Measurements from ENCODE around the gene ADGRB3.
"Not testable (repeated sequence)": the region's sequence is repeated elsewhere in the genome, so short reads cannot be mapped to it uniquely, and the experiment has no call there.

ADGRB3 gene

GRCh38 chr6:69216127-69216526, 581.0 kb downstream of the ADGRB3 start:
- in situ Hi-C loops (cut with MboI; ENCODE audit: low sequenced_read_pairs): no loop called here

DNA sequence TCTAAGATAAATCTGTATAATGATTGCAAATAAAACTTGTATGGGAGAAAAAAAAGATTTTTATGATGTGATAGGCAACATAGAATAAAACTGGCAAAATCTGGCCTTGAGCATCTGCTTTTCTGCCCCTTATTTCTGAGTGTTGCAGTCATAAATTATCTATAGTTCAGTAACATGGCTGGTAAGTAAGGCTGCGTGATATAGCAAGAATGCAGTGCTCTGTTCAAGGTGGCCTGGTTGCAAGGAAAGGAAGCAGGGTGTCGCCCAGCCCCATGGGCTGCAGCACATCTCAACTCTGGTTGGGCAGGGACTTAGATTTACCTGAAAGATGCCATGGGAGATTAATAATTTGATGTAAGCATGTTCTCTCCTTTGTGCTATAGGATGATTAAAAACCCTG, 582.3 kb downstream of the ADGRB3 start:
- in situ Hi-C loops (cut with MboI; ENCODE audit: low sequenced_read_pairs): no loop called here

GRCh38 chr6:69220375-69220774, 585.3 kb downstream of the ADGRB3 start:
- in situ Hi-C loops (cut with MboI; ENCODE audit: low sequenced_read_pairs): no loop called here

DNA sequence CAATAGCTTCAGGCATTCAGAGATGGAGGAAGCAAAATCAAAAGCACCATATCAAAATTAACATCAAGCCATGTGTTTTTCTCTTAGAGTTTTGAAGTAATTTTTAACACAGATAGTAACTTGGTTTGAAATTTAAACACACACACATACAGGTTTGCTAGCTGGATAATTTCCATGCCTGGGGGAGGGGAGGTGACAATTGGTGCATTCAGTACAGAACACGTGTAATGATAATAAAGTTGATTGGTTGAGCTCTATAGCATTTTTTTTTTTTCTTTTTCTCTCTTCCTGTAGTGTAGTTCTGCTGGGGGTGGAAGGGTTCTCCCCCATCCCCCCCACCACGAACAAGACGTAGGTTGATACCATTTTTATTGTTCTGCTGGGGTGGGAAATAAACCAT, 596.9 kb downstream of the ADGRB3 start:
- in situ Hi-C loops (cut with MboI; ENCODE audit: low sequenced_read_pairs): no loop called here

DNA sequence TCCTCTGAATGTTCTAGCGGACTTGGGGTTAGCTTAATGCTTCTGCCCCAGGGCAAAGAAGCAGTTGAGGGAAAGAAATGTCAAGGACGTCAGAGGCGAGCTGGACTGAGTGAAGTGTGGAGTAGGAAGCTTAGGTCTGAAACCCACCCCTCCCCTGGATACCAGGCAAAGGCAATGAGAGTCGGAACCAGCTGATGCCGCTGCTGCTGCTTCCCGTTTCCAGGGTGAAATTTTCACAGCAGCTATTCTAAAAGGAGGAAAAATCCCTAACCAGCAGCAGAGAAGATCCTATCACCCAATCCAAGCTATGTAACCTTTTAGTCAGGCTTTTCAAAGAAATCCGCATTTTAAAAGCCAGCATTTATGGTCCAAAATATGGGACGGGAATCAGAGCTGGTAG, 597.4 kb downstream of the ADGRB3 start:
- in situ Hi-C loops (cut with MboI; ENCODE audit: low sequenced_read_pairs): no loop called here

DNA sequence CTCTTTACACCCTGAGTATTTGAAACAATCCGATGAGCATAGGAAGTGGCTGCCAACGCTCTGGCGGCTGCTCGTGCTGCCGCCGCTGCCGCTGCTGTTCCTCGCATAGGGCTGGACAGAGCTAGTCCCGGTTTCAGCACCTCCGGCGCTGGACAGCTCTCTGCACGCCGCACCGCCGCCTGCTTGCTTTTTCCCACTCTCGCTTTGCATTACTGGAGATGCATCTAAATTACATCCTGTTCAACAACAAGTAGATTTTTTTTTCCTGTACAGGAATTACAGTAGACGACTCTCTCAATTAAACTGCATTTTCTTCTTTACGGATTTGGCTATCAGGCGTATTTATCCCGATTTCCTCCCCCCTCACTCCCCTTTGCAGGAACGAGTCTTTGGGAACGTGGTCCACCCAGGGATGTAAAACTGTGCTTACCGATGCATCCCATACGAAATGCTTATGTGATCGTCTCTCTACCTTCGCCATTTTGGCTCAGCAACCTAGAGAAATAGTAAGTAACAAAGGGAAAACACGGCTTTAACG, 597.9 kb downstream of the ADGRB3 start:
- in situ Hi-C loops (cut with MboI; ENCODE audit: low sequenced_read_pairs): no loop called here

DNA sequence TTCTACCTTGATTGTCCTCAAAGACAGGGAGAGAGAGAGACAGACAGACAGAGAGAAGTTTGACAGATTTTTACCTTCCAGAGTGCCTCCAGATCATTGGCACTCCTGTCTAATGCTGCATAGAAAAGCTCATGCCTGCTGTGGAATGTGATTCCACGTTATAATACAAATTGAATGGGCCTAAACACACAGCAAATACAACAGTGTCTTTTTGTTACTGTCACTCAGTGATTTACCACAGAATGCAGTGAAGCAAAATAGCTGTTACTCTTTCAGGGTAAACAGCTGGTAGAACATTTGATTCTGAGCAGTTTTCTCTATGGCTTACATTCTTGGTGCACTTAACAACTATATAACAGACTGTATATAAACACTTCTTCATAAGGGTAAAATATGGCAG, 603.0 kb downstream of the ADGRB3 start:
- in situ Hi-C loops (cut with MboI; ENCODE audit: low sequenced_read_pairs): no loop called here

DNA sequence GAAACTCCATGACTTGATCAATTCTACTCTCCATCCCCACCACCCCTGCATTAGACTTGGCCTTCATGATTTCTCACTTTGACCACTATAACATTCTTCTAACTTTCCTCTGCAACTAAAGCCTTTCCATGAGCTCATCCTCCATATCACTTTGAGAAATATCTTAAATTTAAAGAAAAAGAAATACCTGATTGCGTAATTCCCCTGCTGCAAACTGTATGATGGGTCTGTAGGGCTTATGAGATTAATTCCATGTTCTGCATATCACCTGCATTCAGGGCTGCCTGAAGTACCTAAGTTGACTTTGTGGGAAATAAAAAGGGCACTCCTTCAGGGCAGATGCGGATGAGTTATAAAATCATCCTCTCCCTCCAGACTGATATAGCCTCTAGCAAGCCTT, 611.9 kb downstream of the ADGRB3 start:
- in situ Hi-C loops (cut with MboI; ENCODE audit: low sequenced_read_pairs): no loop called here

GRCh38 chr6:69261010-69261409, 625.9 kb downstream of the ADGRB3 start:
- in situ Hi-C loops (cut with MboI; ENCODE audit: low sequenced_read_pairs): no loop called here

DNA sequence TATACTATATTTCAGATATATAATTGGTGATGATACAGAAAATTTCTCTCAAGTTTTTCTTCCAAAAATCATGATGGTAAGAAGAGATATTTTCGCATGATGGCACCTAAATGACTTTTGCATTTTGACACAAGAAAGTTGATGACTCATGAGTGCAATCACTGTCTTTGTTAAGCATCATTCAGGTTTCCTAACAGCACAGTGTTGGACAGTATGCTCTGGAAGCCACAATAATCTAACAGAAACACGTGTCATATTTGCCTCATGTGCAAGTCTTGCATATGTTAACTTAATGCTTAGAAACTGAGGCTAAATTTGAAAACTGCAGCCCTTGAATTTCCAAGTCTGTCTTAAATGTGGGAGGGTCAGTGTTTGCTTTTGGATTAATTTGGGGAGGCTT, 628.2 kb downstream of the ADGRB3 start:
- in situ Hi-C loops (cut with MboI; ENCODE audit: low sequenced_read_pairs): no loop called here

- in situ Hi-C loops (cut with MboI; ENCODE audit: low sequenced_read_pairs): no loop called here
These were observed 630.0 kb downstream of the ADGRB3 start for GRCh38 chr6:69265090-69265489.

DNA sequence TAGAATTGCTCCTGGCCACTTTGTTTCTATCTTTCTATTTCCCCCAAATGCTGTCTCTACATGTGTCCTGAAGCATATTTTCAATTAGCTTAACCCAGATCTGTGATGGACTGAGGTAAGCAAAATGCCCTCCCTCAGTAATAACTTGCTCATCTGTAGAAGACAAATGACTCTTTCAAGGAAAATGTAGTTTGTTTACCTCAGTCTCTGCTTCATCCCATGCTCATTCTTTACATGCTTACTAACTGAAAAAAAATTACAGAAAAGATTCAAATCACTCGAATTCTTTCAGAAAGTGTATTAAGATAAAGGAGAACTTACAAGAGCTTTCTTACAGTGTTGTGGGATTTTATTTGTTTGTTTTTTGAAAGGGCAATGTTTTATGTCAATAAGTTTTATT, 630.6 kb downstream of the ADGRB3 start:
- in situ Hi-C loops (cut with MboI; ENCODE audit: low sequenced_read_pairs): no loop called here

DNA sequence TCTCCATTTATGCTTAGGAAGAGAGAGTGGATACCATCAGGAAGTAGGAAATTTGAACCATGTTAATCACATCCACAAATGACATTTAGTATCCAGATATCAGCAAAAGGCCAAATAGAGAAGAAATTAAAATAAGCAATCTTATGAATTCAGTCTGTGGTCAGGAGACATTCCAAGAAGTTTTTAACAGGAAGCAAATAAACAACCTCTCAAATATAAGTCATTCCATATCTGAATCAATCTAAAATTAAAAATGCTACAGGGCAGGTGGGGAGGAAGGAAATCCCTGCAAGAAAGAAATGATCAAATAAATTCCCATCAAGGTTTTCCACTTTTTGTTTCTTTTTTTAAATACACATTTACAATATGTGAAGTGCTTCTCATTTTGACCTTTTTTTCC, 641.1 kb downstream of the ADGRB3 start:
- in situ Hi-C loops (cut with MboI; ENCODE audit: low sequenced_read_pairs): no loop called here

GRCh38 chr6:69279805-69280204, 644.7 kb downstream of the ADGRB3 start:
- in situ Hi-C loops (cut with MboI; ENCODE audit: low sequenced_read_pairs): no loop called here

GRCh38 chr6:69280858-69281257, 645.8 kb downstream of the ADGRB3 start:
- in situ Hi-C loops (cut with MboI; ENCODE audit: low sequenced_read_pairs): no loop called here

DNA sequence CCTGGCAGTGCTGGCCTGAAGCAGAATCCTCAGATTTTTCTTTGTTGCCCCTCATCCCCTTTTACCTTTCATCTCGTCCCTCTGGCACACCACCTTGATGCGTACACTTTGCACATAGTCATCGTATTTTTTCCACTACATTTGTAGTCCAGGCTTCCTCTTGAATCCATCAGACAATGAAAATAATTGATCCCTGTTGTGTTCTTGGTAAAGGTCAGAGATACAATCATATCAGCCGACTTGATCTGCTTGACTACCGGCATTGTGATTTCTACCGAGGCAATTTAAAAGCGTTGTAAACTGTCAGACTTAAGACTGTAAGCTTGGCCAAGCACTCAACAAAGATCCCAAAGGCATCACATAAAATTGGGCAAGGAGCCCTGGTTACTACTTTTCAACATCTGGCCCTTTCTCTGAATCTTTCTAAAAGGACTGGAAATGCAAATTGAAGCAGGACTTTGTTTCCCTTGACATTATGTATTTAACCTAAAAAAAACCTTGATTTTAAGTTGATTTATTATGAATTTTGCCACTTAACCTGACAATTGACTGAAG, 649.2 kb downstream of the ADGRB3 start:
- in situ Hi-C loops (cut with MboI; ENCODE audit: low sequenced_read_pairs): no loop called here

DNA sequence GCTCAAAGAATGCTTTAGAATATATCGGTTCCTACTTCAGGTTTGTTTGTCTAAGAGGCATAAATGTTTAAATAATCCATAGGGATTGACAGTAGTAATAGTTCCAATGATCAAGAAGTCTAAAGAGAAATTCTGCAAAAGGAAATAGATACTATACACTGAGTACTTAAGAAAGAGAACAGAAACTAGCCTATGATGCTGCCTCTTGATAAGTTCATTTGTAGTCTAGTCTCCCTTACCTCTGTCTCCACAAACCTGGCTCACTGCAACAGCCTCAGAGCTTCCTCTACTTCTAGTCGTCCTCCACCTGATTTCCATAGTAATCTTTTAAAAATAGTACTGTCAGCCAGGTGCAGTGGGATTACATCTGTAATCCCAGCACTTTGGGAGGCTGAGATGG, 650.0 kb downstream of the ADGRB3 start:
- in situ Hi-C loops (cut with MboI; ENCODE audit: low sequenced_read_pairs): no loop called here

DNA sequence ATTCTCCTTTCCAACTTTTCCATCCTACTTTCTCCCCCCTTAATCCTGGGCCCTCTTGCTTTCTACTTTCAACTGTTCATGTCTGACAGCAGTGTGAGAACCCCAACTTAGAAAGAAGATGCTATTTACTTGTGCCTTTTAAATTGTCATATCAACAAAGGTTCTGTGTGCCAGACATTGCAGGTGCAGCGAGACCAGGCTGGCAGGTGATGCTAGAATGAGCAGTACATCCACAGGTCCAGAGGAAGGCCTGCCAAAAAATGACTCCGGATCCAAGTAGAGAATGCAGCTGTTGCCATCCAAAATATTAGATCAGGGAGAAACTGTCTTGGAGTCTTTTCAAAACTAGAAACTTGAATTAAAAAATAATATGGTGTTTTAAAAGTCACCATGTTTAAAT, 651.2 kb downstream of the ADGRB3 start:
- in situ Hi-C loops (cut with MboI; ENCODE audit: low sequenced_read_pairs): no loop called here

DNA sequence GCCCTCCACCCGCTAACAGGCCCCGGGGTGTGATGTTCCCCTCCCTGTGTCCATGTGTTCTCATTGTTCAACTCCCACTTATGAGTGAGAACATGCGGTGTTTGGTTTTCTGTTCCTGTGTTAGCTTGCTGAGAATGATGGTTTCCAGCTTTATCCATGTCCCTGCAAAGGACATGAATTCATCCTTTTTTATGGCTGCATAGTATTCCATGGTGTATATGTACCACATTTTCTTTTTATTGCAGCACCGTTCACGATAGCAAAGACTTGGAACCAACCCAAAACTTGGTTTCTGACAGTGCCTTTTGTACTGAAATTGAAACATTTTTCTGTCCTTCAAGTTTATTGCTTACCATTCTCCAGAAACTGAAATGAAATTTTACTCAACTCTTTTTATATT, 653.1 kb downstream of the ADGRB3 start:
- in situ Hi-C loops (cut with MboI; ENCODE audit: low sequenced_read_pairs): not testable (repeated sequence)

GRCh38 chr6:69289689-69290495, 654.8 kb downstream of the ADGRB3 start:
- in situ Hi-C loops (cut with MboI; ENCODE audit: low sequenced_read_pairs): no loop called here

DNA sequence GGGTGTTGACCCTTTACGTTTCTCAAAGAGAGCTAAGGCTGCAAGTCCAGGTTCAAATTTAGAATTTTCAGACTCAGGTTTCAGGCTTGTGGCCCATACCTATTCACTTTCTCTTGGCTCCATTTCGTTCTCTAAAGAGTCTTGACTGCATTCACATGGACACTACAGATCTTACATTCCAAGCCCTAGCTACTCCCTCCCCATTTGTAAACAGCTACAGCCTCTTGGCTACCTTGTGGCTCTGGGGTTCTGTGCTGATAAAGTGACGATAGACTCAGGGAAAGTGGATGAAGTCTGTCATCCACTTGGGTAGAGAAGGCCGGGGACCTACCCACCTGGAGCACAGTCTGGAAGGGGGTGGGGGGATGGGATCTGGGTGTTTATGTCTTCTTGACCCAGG, 658.4 kb downstream of the ADGRB3 start:
- in situ Hi-C loops (cut with MboI; ENCODE audit: low sequenced_read_pairs): no loop called here

DNA sequence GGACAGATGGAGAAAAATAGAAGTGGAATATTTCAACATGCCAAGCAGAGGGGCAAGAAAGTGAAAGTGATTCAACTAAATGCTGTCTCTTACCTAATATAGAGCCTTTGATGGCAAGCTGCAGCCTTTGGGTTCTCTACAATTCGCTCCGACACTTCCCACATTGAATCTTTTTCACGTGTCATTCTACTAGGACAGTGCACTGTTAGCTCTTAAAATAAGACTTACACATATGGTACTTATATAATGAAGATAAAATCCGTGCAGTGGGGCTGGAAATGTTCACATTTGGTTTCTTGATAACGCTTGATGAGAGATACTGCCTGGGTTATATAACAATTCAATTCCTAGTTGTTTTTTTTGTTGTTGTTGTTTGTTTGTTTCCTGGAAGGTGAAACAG, 659.3 kb downstream of the ADGRB3 start:
- in situ Hi-C loops (cut with MboI; ENCODE audit: low sequenced_read_pairs): no loop called here

DNA sequence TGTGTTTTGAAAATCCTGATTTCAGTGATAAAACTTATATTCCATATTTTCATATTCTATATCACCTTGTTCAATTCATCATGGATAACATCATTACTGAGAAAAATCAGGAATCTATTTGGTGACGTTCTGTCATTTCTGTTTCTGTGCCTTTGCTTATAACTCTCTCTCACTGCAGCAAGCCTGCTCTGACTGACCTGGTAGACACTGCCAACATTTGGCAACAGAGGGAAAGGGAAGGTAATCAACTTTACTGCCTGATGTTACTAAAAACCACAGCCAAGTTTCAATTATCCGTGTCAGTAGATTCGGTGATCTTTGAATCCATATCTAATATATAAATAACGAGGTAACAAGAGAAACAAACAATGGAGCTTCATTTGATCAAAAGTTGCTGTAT, 659.8 kb downstream of the ADGRB3 start:
- in situ Hi-C loops (cut with MboI; ENCODE audit: low sequenced_read_pairs): no loop called here
